BE2C (cell line): ENCODE results near the gene ARL4A.
"Not testable (repeated sequence)": the region's sequence is repeated elsewhere in the genome, so short reads cannot be mapped to it uniquely, and the experiment has no call there.

ENCODE experiments used
- DNase-seq: peaks from one replicate; pipeline ENCODE4 v3.0.0-alpha.2; 2020
- H3K27me3 ChIP-seq: fragments of 250-450 bp; sonication (Bioruptor Pico); 2 replicates; pipeline ENCODE4 v1.5.1; 2020; ENCODE audit warnings: mild to moderate bottlenecking
- H3K36me3 ChIP-seq: fragments of 250-450 bp; sonication (Bioruptor Pico); 2 replicates; pipeline ENCODE4 v1.5.1; 2020; ENCODE audit warnings: mild to moderate bottlenecking
- H3K4me1 ChIP-seq: fragments of 250-450 bp; sonication (Bioruptor Pico); 2 replicates; pipeline ENCODE4 v1.5.1; 2020
- H3K4me3 ChIP-seq: 2 replicates; pipeline ENCODE4 v1.5.1; 2011; ENCODE audit warnings: low read depth, low read length
- H3K9me3 ChIP-seq: fragments of 250-450 bp; sonication (Bioruptor Pico); 2 replicates; pipeline ENCODE4 v1.5.1; 2020
- CTCF ChIP-seq: IDR thresholded peaks from 2 replicates; pipeline ENCODE4 v1.5.1; 2012; ENCODE audit warnings: mild to moderate bottlenecking, low read depth, low read length

Gene ARL4A

GRCh38 chr7:12661581-12661980 is 25.9 kb upstream of the ARL4A start:
- no peak for DNase-seq
- no peak overlapping the region for H3K4me3 ChIP-seq
- TF ChIP-seq CTCF = no peak

GRCh38 chr7:12670000-12670729 is 17.3 kb upstream of the ARL4A start:
- no peak overlapping the region for H3K4me3 ChIP-seq
- TF ChIP-seq CTCF = no peak
- H3K27me3 ChIP-seq = peaks cover 10% of the 10 kb centered on the region; the same call in 1 of the 2 replicates
- H3K4me1 ChIP-seq = no peaks in the 10 kb centered on the region
- no peaks in the 10 kb centered on the region for H3K36me3 ChIP-seq
- DNase-seq = no peak
- H3K9me3 ChIP-seq = no peaks in the 10 kb centered on the region; the same call in 1 of the 2 replicates

More at GRCh38 chr7:12661581-12661980, 25.9 kb upstream of the ARL4A start:
- peaks cover 13% of the 10 kb centered on the region; the same call in 1 of the 2 replicates for H3K27me3 ChIP-seq
- H3K4me1 ChIP-seq = no peaks in the 10 kb centered on the region
- H3K36me3 ChIP-seq = no peaks in the 10 kb centered on the region
- no peaks in the 10 kb centered on the region for H3K9me3 ChIP-seq

GRCh38 chr7:12670743-12671520 is 16.5 kb upstream of the ARL4A start:
- TF ChIP-seq CTCF = no peak
- H3K27me3 ChIP-seq = peaks cover 8% of the 10 kb centered on the region; the same call in 1 of the 2 replicates
- H3K36me3 ChIP-seq = no peaks in the 10 kb centered on the region
- H3K9me3 ChIP-seq = no peaks in the 10 kb centered on the region; the same call in 1 of the 2 replicates
- no peak overlapping the region for H3K4me3 ChIP-seq
- no peaks in the 10 kb centered on the region for H3K4me1 ChIP-seq
- no peak for DNase-seq

- H3K4me3 ChIP-seq, DNase-seq, H3K27me3 ChIP-seq, H3K9me3 ChIP-seq, H3K36me3 ChIP-seq, H3K4me1 ChIP-seq: not testable (repeated sequence)
Measured at GRCh38 chr7:12673436-12673835, 14.0 kb upstream of the ARL4A start.

GRCh38 chr7:12674053-12674452 is 13.4 kb upstream of the ARL4A start:
- Histone ChIP-seq H3K27me3 (no peaks in the 10 kb centered on the region), H3K36me3 (no peaks in the 10 kb centered on the region), H3K9me3 (no peaks in the 10 kb centered on the region; the same call in 1 of the 2 replicates), H3K4me1 (no peaks in the 10 kb centered on the region), H3K4me3 (no peak overlapping the region)
- DNase-seq = no peak
- no peak for TF ChIP-seq CTCF

- TF ChIP-seq CTCF = peak; percentile 63
- peak; percentile 15 for DNase-seq
- Histone ChIP-seq H3K4me3 (no peak overlapping the region), H3K4me1 (no peaks in the 10 kb centered on the region), H3K36me3 (no peaks in the 10 kb centered on the region), H3K27me3 (no peaks in the 10 kb centered on the region), H3K9me3 (no peaks in the 10 kb centered on the region; the same call in 1 of the 2 replicates)
Measured at GRCh38 chr7:12674861-12675260, 12.6 kb upstream of the ARL4A start.
